Mucosa of rectum (tissue), 2 donors: Measurements from ENCODE around the gene TAX1BP1.

Source experiments
- H3K27ac ChIP-seq, 2 donors: one replicate each; pipeline ENCODE4 v1.7.0; 2013; ENCODE audit warnings: inconsistent platforms in 2 of 2, low read depth in 2 of 2, low read length in 2 of 2
- H3K27me3 ChIP-seq, 2 donors: one replicate each; pipeline ENCODE4 v1.7.0; 2013; ENCODE audit warnings: low read length in 2 of 2; ENCODE audit not compliant: control insufficient read depth in 2 of 2, insufficient read depth in 2 of 2
- H3K36me3 ChIP-seq, 2 donors: one replicate each; pipeline ENCODE4 v1.7.0; 2013; ENCODE audit warnings: low read length in 2 of 2; ENCODE audit not compliant: control insufficient read depth in 2 of 2, insufficient read depth in 2 of 2
- H3K4me1 ChIP-seq, 2 donors: one replicate each; pipeline ENCODE4 v1.7.0; 2013; ENCODE audit warnings: low read length in 2 of 2, mild to moderate bottlenecking in 1 of 2; ENCODE audit not compliant: control insufficient read depth in 2 of 2, insufficient read depth in 2 of 2
- H3K4me3 ChIP-seq, 2 donors: one replicate each; pipeline ENCODE4 v1.7.0; 2013; ENCODE audit warnings: low read length in 2 of 2
- H3K9ac ChIP-seq, 2 donors: one replicate each; pipeline ENCODE4 v1.7.0; 2013; ENCODE audit warnings: low read length in 2 of 2, low read depth in 1 of 2, mild to moderate bottlenecking in 1 of 2
- H3K9me3 ChIP-seq, 2 donors: one replicate each; pipeline ENCODE4 v1.7.0; 2013; ENCODE audit warnings: low read length in 2 of 2; ENCODE audit not compliant: control insufficient read depth in 2 of 2
- donor health status: healthy.
- donor health status: Normal muscosa, but diverticular disease.

The TAX1BP1 gene

DNA sequence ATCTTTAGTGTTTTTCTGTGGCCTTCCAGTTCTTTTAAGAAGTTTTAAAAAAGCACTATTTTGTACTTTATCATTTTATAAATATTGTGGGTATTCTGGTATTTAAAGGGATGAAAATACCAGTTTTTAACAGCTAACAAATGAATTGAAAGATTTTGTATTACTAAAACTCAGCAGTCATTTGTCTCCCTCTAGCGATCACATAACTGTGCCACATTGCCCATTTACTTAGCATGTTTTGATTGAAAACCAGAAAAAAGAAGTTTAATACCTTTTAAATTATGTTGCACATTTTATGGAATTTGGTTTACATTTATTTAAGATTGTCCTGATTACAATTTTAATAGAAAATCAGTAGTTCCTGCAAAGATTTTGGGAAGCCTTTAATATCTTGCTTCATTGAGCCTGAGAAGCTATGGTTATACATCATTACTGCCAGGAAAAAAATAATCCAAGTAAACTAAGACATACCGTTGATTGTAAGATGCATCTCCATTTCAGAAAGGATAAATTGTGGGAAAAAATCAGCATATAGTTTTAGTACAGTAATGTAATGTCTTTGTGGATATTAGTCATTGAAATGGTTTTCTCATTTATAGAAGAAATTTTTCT is 34.9 kb downstream of the TAX1BP1 start:
- Histone ChIP-seq H3K36me3 (peaks cover 10 to 11% of the 10 kb centered on the region in 2 donors), H3K9ac (no peak overlapping the region), H3K27ac (no peak overlapping the region), H3K4me1 (no peaks in the 10 kb centered on the region), H3K9me3 (no peaks in the 10 kb centered on the region), H3K4me3 (no peak overlapping the region), H3K27me3 (no peaks in the 10 kb centered on the region)

DNA sequence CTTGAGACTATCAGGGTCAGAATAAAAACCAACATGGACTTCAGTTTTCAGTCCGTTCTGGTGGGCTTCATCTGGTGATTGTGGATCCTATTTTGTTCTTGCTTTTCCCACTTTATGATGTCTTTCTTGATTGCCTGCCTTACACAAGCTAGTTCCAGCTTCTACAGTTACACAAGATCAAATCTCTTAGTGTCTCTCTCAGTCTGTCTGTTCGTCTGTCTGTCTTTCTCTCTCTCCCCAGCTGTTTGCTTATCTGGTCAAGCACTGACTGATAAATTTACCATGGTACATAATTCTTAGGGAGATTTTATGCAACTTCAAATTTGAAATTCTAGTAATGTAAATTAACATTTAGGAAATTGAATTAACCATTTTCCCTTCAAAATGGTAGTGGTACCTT is 35.8 kb downstream of the TAX1BP1 start:
- H3K36me3 ChIP-seq: peaks cover 10 to 12% of the 10 kb centered on the region in 2 donors

DNA sequence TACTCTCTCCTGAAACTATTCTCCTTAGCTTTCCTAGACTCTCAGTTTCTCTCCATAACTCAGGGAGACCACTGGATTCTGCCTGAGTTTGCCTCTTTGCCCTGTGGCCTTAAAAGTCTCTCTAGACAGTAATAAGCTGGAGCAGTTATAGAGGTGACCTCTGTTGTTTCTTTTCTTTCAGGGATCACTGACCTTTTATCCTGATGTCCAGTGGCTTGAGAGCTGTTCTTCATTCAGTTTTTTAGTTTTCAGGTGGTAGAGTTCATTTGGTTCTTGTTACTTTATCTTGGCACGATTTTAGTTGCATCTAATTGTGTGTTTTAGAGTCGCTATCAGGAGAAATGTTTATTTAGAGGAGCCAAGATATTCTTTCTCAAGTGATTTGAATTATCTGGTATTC is 37.7 kb downstream of the TAX1BP1 start:
- Histone ChIP-seq H3K9me3 (no peaks in the 10 kb centered on the region), H3K4me3 (no peak overlapping the region), H3K4me1 (no peaks in the 10 kb centered on the region), H3K27ac (no peak overlapping the region), H3K27me3 (no peaks in the 10 kb centered on the region), H3K9ac (no peak overlapping the region), H3K36me3 (peaks cover 5 to 7% of the 10 kb centered on the region in 2 donors)

More for the DNA sequence above, 35.8 kb downstream of the TAX1BP1 start:
- Histone ChIP-seq H3K27me3 (no peaks in the 10 kb centered on the region), H3K4me3 (no peak overlapping the region), H3K27ac (no peak overlapping the region), H3K9ac (no peak overlapping the region), H3K4me1 (no peaks in the 10 kb centered on the region), H3K9me3 (no peaks in the 10 kb centered on the region)

DNA sequence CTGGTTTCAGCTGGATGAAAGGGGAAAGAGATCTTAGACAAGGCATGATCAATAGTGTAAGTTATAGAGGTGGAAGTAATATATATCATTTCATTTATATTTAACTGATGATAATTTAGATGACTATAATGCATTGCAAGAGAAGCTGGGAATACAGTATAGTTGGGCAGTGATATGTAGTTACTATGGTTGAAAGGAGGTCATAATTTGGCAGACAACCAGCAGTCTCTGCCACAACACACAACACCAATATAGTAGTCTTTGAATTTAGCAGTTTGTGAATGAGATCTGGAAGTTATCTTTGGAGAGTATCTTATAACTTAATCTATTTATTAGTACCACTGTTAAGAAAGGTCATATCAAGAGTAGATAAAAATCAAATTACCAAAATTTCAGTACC is 39.9 kb downstream of the TAX1BP1 start:
- H3K27me3 ChIP-seq: no peaks in the 10 kb centered on the region
- no peaks in the 10 kb centered on the region for H3K4me1 ChIP-seq
- no peaks in the 10 kb centered on the region for H3K9me3 ChIP-seq
- H3K4me3 ChIP-seq: no peak overlapping the region
- no peak overlapping the region for H3K27ac ChIP-seq
- peaks cover 5 to 7% of the 10 kb centered on the region in 2 donors for H3K36me3 ChIP-seq
- no peak overlapping the region for H3K9ac ChIP-seq

DNA sequence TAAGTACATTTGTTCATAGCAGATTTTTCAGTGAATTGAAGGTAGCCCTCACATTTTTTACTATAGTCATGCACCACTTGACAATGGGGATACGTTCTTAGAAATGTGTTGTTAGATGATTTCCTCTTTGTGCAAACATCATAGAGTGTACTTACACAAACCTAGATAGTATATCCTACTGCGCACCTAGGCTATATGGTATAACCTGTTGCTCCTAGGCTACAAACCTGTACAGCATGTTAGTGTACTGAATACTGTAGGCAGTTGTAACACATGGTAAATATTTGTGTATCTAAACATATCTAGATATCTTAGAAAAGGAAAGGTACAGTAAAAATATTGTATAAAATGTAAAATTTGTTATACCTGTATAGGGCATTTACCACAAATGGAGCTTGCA is 41.2 kb downstream of the TAX1BP1 start:
- Histone ChIP-seq H3K36me3 (peaks cover 8% of the 10 kb centered on the region in 2 donors), H3K27me3 (no peaks in the 10 kb centered on the region), H3K27ac (no peak overlapping the region), H3K9ac (no peak overlapping the region), H3K4me1 (no peaks in the 10 kb centered on the region), H3K9me3 (no peaks in the 10 kb centered on the region), H3K4me3 (no peak overlapping the region)

DNA sequence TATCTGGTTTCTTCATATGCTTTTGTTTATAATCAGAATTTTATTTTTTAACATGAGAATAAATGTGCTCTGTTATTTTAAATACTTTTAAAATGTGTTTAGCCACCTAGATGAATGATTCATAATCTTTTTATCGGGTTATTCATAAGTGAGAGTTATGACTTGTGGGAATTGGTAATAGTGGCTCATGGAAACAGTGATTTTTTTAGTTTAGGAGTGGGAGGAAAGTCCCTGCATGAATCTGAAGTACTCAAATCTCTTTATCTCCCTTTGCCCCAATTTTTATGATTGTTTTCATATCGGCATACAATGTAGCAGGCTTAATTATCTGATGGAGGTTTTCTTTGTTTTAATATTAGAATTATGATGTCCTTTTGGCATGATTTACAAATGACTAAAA is 42.9 kb downstream of the TAX1BP1 start:
- Histone ChIP-seq H3K9ac (no peak overlapping the region), H3K4me1 (no peaks in the 10 kb centered on the region), H3K36me3 (peaks cover 13 to 23% of the 10 kb centered on the region in 2 donors), H3K27me3 (no peaks in the 10 kb centered on the region), H3K9me3 (no peaks in the 10 kb centered on the region), H3K27ac (no peak overlapping the region), H3K4me3 (no peak overlapping the region)

DNA sequence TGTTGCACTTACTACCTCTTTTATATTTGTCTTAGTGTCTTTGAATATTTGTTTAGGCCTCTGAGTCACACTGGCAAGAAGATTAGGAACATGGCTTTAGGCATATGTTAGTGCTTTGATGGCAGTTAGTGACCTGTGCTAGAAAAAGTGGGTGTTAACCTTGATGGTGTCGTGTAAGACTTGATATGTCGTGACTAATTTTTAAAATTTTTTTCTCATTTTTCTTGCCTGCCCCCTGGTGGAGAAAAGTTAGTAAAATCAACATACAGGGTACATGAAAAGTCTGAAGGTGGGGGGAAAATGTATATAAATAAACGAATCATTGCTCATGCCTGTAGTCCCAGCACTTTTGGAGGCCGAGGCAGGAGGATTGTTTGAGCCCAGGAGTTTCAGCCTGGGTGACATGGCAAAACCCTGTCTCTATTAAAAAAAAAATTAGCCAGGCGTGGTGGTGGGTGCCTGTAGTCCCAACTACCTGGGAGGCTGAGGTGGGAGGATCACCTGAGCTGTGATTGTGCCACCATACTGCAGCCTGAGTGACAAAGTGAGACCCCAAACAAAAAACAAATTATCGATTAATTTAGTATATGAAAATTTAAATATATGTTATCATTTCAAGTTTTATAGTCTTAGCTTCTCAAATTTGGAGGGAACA is 44.6 kb downstream of the TAX1BP1 start:
- no peaks in the 10 kb centered on the region for H3K27me3 ChIP-seq
- no peaks in the 10 kb centered on the region for H3K9me3 ChIP-seq
- no peak overlapping the region for H3K9ac ChIP-seq
- no peak overlapping the region for H3K27ac ChIP-seq
- H3K4me3 ChIP-seq: no peak overlapping the region
- H3K36me3 ChIP-seq: peaks cover 22 to 31% of the 10 kb centered on the region in 2 donors
- no peaks in the 10 kb centered on the region for H3K4me1 ChIP-seq

DNA sequence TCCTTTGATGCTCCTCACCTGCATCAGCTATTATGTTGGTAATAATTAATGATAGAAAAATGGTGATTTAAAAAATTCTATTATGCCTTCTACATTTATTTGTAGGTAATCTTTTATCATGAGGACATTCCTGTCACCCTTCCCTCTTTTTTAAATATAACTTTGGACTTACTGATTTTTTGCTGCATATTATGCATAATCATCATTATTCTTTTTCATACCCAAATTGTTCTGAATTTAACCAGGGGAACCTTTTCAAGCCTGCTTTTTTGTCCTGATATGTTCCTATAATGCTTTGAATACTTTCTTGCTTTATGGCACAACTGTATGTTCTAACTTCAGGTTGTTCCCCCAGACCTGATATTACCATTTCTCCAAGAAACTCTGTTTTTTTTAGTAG is 48.5 kb downstream of the TAX1BP1 start:
- H3K4me1 ChIP-seq: no peaks in the 10 kb centered on the region
- peaks cover 32 to 42% of the 10 kb centered on the region in 2 donors for H3K36me3 ChIP-seq

DNA sequence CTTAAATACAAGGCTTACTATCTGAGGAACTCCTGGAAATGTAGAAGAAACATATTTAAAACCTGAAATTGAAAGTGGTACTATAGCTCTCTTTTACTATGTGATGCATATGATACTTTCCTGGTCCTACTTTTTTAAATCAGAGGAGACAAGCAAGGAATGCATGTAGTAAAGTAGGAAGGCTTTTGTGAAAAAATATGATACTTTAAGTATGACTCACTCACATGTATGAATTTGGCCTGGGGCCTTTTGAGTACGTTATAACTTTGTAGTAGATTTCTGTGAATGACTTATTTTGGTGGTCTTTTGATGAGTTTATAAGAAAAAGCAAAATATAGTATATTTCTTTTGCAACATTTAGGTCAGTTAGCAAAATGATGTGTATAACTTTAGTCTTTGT is 53.8 kb downstream of the TAX1BP1 start:
- no peaks in the 10 kb centered on the region for H3K4me1 ChIP-seq
- no peaks in the 10 kb centered on the region for H3K9me3 ChIP-seq
- no peak overlapping the region for H3K9ac ChIP-seq
- H3K36me3 ChIP-seq: peaks cover 36 to 39% of the 10 kb centered on the region in 2 donors
- no peak overlapping the region for H3K27ac ChIP-seq
- no peak overlapping the region for H3K4me3 ChIP-seq
- H3K27me3 ChIP-seq: no peaks in the 10 kb centered on the region

More for the DNA sequence above, 48.5 kb downstream of the TAX1BP1 start:
- no peak overlapping the region for H3K27ac ChIP-seq
- no peaks in the 10 kb centered on the region for H3K27me3 ChIP-seq
- no peak overlapping the region for H3K9ac ChIP-seq
- no peaks in the 10 kb centered on the region for H3K9me3 ChIP-seq
- H3K4me3 ChIP-seq: no peak overlapping the region

DNA sequence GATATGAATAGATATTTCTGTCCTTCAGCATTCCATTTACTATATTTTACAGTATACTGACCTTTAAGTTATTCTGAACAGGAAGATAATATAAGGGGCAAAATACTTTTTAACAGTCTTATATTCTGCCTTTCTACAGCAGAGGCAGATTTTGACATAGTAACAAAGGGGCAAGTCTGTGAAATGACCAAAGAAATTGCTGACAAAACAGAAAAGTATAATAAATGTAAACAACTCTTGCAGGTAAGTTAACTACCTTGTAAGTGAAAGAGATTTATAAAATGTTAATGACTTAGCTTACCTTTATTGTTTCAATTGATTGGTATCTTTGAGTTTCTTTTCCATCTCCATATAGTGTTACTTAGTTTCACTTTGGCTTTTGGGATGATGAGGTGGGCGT is 56.0 kb downstream of the TAX1BP1 start:
- Histone ChIP-seq H3K9ac (no peak overlapping the region), H3K27me3 (no peaks in the 10 kb centered on the region), H3K9me3 (no peaks in the 10 kb centered on the region), H3K27ac (no peak overlapping the region), H3K4me1 (no peaks in the 10 kb centered on the region), H3K4me3 (no peak overlapping the region), H3K36me3 (peaks cover 39 to 42% of the 10 kb centered on the region in 2 donors)
